ENCODE data around the gene SYNJ1.
"Not testable (repeated sequence)": the region's sequence is repeated elsewhere in the genome, so short reads cannot be mapped to it uniquely, and the experiment has no call there.

SYNJ1 gene

GRCh38 chr21:32613436-32614043 is 114.3 kb downstream of the SYNJ1 start:
- DNase-seq (ENCODE audit: low read depth in 2 of 2): no peak

DNA sequence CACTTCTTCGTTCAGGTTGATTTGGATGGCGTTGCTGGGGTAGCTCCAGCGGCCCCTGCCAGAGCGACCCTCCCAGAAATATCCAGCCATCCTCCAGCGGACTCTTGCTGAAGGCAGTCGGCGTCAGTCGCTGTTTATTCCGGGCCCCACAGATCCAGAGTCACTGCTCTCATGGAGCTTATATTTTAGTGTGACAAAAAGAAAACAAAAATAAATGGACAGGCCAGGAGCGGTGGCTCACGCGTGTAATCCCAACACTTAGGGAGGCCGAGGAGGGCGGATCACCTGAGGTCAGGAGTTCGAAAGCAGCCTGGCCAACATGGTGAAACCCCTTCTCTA is 114.8 kb downstream of the SYNJ1 start:
- no peak for DNase-seq (ENCODE audit: low read depth in 2 of 2)

GRCh38 chr21:32612075-32612998 is 115.5 kb downstream of the SYNJ1 start, which contains the start of gene CFAP298:
Gene CFAP298, minus strand, starts transcription at chr21:32612377. Its CDS starts 134 bp downstream, at chr21:32612243.
- peak; percentile 67 to 77 for DNase-seq (ENCODE audit: low read depth in 2 of 2)

GRCh38 chr21:32611471-32611997 is 116.3 kb downstream of the SYNJ1 start:
- DNase-seq (ENCODE audit: low read depth in 2 of 2): no peak

DNA sequence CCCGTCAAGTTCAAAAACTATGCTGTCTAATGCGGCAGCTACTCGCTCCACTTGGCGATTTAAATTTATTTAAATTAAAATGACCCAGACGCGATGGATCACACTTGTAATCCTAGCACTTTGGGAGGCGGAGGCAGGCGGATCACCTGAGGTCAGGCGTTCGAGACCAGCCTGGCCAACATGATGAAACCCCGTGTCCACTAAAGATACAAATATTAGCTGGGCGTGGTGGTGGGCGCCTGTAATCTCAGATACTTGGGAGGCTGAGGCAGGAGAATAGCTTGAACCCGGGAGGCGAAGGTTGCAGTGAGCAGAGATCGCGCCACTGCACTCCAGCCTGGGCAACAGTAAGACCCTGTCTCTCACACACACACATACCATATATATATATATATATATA is 116.9 kb downstream of the SYNJ1 start:
- not testable (repeated sequence) for DNase-seq (ENCODE audit: low read depth in 2 of 2)

- DNase-seq (ENCODE audit: low read depth in 2 of 2): no peak
These were observed 119.0 kb downstream of the SYNJ1 start for GRCh38 chr21:32608851-32609250.

GRCh38 chr21:32605469-32605868 is 122.3 kb downstream of the SYNJ1 start:
- no peak for DNase-seq (ENCODE audit: low read depth in 2 of 2)

DNA sequence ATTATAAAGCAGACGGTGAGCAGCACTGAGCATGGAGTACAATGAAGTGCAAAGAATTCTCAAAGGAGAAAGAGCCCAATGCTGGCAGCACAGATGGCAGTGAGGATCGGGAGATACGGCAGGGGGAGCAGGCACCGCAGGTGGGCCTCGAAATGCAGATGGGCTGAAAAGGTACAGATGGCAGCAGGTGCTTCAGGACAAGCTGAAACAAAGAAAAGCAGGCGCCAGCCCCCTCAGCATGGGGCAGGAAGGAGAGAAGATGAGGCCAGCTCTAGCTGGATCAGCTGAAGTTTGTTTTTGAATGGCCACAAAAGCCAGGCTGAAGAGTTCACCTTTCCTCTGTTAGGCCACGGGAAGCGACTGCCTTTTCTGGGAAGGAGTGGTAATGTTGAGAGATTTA is 123.3 kb downstream of the SYNJ1 start:
- DNase-seq (ENCODE audit: low read depth in 2 of 2): no peak

GRCh38 chr21:32603131-32603530 is 124.7 kb downstream of the SYNJ1 start:
- DNase-seq (ENCODE audit: low read depth in 2 of 2): no peak

DNA sequence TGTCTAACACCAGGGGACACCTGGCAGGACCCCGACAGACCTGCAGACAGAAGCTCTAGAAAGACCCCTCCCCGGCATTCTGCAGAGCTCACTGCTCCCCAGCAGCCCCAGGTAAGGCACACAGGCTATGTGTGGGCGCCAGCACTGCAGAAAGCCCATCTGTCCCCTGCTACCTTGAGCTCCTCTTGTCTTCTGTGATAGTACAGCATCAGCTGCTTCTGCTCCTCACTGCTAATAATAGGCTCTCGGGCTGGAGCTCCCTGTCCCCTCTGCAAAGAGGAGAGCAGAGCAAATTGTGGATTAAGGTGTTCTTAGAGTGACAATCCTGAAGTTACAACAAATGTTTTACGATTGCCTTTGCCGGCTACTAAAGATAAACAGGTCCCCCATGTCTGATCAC is 125.7 kb downstream of the SYNJ1 start:
- no peak for DNase-seq (ENCODE audit: low read depth in 2 of 2)

DNA sequence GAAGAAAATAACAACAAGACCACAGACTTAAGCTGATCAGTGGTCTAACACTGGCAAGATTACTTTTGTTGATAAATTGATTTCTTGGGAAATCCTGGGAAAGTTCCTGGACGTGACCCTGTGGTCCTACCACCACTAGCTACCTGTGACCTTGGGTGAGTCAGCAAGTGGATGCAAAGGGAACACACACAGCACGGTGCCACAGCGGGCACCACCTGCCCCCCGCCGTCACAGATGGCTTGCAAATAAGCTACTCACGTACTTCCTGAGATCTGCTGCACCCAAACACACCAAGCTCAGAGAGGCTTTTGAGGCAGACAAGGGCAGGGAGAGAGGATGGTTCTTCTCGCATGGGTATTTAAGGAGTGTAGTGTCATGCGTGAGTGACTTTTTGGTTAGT is 128.3 kb downstream of the SYNJ1 start:
- DNase-seq (ENCODE audit: low read depth in 2 of 2): no peak

DNA sequence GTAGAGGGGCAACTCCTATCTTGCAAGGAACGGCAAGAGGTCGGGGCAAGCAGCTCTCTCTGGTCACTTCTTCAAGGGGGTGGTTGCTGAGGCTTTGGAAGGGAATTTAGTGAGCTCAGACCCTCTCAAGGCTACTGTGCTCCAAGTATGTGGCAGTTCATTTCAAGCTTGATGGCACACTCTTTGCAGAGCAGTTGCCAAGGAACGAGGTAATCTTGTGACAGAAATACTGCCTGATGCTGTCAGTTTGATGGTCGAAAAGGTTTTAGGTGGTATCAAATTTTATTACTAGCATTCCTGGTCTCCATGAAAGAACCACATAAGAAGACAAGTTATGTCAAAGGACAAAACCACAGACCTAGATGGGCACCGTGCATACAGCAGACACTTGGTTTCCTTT is 128.7 kb downstream of the SYNJ1 start:
- no peak for DNase-seq (ENCODE audit: low read depth in 2 of 2)

- DNase-seq (ENCODE audit: low read depth in 2 of 2): no peak
These were observed 130.6 kb downstream of the SYNJ1 start for GRCh38 chr21:32597205-32597604.

DNA sequence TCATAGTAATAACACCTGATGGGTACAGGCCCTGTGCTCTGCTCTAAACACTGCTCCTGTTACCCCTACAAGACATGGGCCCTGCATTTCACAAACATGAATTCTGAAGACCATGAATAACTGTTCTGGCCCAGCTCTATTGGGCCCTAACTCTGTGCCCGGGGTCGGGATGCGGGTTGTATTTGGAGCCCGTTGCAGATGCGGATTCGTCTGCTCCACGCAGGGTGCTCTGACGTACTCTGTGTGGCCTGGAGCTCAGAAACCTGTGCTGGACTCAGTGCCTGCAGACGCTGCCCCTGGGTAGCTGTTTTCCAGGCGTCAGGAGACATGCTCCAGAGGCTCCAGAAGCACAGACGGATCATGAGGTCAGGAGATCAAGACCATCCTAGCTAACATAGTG is 132.4 kb downstream of the SYNJ1 start:
- no peak for DNase-seq (ENCODE audit: low read depth in 2 of 2)

GRCh38 chr21:32593690-32594089 is 134.1 kb downstream of the SYNJ1 start:
- DNase-seq (ENCODE audit: low read depth in 2 of 2): no peak

DNA sequence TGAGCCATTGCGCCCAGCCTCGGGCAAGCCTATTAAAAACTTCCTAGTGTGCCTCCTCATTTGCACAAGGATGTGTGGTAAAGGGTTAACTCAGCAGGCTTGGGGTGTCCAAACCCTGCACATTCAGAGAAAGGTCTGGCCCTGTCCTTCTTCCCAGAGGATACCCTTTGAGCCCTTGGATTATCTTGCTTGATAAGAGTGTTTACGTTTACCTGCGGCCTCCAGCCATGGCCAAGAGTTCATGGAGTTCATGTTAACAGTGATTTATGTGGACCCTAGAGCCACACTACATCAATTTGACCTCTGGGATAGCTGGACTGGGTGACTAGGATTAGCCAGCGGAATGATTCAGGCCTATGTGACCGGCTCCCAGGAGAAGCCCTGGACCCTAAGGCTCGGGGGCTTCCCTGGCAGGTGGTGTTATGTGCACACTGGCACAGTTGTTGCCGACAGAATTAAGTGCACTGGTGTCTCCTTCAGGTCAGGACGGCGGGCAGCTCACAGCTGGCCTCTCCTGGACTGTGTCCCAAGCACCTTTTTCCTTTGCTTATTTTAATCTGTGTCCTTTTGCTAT is 134.8 kb downstream of the SYNJ1 start:
- DNase-seq (ENCODE audit: low read depth in 2 of 2): no peak

- DNase-seq (ENCODE audit: low read depth in 2 of 2): no peak
These were observed 137.7 kb downstream of the SYNJ1 start for GRCh38 chr21:32590130-32590529.

DNA sequence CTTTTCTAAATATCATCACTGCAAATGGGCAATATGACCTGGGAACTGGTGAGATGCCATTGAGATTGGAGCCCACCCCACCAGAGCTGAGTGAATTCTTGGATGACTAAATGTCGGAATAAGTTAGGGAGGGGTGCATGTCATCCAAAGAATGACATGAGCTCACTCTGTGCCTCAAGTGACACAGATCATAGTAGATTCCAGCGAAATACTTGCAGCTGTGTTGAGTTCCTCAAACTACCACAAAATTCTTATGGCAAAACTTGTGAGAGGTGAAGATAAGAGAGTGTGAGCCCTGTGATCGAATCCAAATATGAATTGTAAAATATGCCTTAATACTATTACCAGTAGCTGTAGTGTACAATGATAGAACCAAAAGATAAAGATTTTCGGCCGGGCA is 140.2 kb downstream of the SYNJ1 start:
- no peak for DNase-seq (ENCODE audit: low read depth in 2 of 2)

DNA sequence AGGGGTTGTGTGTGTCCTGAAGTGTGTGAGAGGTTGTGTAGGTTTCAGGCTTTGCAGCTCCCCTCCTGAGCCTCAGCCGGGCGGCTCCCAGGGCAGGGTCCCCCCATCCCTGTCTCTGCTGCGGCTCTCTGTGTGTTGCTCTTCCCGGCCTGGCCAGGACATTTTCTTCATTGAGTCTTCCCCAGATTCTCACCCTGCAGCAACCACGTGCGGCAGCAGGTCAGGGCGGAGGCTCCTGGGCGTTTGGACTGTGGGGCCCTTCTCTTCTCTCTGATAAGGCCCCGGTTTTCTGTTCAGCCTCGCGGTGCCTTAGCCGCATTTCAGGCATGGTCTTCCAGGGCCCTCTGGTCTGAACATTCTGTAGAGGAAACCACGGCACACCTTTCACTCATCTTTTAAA is 140.7 kb downstream of the SYNJ1 start:
- DNase-seq (ENCODE audit: low read depth in 2 of 2): no peak

DNA sequence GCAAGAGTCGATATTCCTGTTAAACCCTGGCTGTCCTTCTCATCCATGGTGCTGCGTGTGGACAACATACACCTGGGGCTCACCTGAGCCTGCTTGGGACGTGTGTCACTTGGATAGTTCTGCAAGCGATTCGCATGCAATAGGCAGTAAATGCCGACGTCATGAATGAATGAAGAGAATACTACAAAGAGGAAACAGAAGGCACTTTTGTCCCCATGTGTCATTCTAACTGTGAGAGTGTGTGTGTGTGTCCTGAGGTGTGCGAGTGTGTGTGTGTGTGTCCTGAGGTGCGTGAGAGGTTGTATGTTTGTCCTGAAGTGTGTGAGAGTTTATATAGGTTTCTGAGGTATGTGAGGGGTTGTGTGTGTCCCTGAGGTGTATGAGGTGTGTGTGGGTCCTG is 141.8 kb downstream of the SYNJ1 start:
- no peak for DNase-seq (ENCODE audit: low read depth in 2 of 2)

- no peak for DNase-seq (ENCODE audit: low read depth in 2 of 2)
These were observed 142.6 kb downstream of the SYNJ1 start, which contains the start of gene TCP10L for GRCh38 chr21:32585042-32585710. Gene TCP10L, minus strand, starts transcription at chr21:32585523. Its CDS starts 1,219 bp downstream, at chr21:32584304.

DNA sequence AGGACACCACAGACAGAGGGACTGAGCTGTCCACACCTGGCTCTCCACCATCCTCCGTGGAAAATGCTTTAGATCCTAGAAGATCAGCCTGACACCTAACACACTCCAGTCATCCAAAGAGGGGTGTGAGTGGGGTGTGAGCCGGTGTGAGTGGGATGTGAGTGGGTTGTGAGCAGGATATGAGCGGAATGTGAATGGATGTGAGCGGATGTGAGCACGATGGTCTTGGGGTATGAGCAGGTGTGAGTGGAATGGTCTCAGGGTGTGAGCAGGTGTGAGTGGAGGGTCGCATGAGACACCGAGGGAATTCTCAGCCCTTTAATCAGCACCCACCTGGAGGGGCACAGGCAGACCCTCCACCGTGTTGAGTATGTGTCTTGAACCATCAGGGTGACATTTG is 143.3 kb downstream of the SYNJ1 start:
- no peak for DNase-seq (ENCODE audit: low read depth in 2 of 2)
